Left renal cortex interstitium (tissue), 4 donors: ENCODE results near the gene RHBDF1. TPM values are rescaled to one million over a fixed set of nuclear protein-coding genes. Genes with fewer than 3 reads are reported as not detected.

Experiments used
- DNase-seq, 4 donors: peaks; one replicate each; pipeline ENCODE4 v3.0.0-alpha.2; 2013; ENCODE audit warnings: low read depth in 4 of 4, low spot score in 2 of 4, missing footprints in 1 of 4
- polyA plus RNA-seq, 4 donors: library from polyadenylated mRNA; unstranded; fragments of 120-200 nt; gene quantifications; one replicate each; pipeline ENCODE4 v1.2.1, GENCODE V29; 2013; ENCODE audit not compliant: insufficient read length in 4 of 4

Gene RHBDF1
- 10 to 100 TPM; 20.0 to 34.4 (median 26.5) TPM for polyA plus RNA-seq

- peak in 1 of 4 donors; percentile 56 for DNase-seq
These were observed at the start of gene RHBDF1 for GRCh38 chr16:72561-73548. Gene RHBDF1, minus strand, starts transcription at chr16:72631. Its CDS starts 7,616 bp downstream, at chr16:65015.

- no peak for DNase-seq
These were observed 48.3 kb upstream of the RHBDF1 start for GRCh38 chr16:120756-121155.

- no peak for DNase-seq
These were observed 47.5 kb upstream of the RHBDF1 start for GRCh38 chr16:119835-120491.

GRCh38 chr16:119295-119694, 46.9 kb upstream of the RHBDF1 start:
- DNase-seq, result no peak

GRCh38 chr16:118857-119256, 46.4 kb upstream of the RHBDF1 start:
- no peak for DNase-seq

- peak in 1 of 4 donors; percentile 54 for DNase-seq
These were observed 45.2 kb upstream of the RHBDF1 start for GRCh38 chr16:117379-118365.

- DNase-seq, result no peak
These were observed 43.6 kb upstream of the RHBDF1 start for GRCh38 chr16:116015-116414.

- no peak for DNase-seq
These were observed 41.9 kb upstream of the RHBDF1 start for GRCh38 chr16:114327-114726.

GRCh38 chr16:112153-112840, 39.9 kb upstream of the RHBDF1 start:
- no peak for DNase-seq

GRCh38 chr16:106623-107324, 34.3 kb upstream of the RHBDF1 start:
- DNase-seq, result peak in 1 of 4 donors; percentile 70

GRCh38 chr16:105521-105920, 33.1 kb upstream of the RHBDF1 start:
- DNase-seq, result no peak

- no peak for DNase-seq
These were observed 32.5 kb upstream of the RHBDF1 start for GRCh38 chr16:104928-105327.

- DNase-seq, result no peak
These were observed 31.9 kb upstream of the RHBDF1 start for GRCh38 chr16:104355-104754.

GRCh38 chr16:102060-102855, 29.8 kb upstream of the RHBDF1 start:
- no peak for DNase-seq

GRCh38 chr16:101586-101985, 29.2 kb upstream of the RHBDF1 start:
- no peak for DNase-seq

- DNase-seq, result no peak
These were observed 28.6 kb upstream of the RHBDF1 start for GRCh38 chr16:100989-101388.

GRCh38 chr16:97822-98221, 25.4 kb upstream of the RHBDF1 start:
- DNase-seq, result no peak

- DNase-seq, result no peak
These were observed 24.5 kb upstream of the RHBDF1 start for GRCh38 chr16:96935-97381.
